Measurements from ENCODE around the gene LTBP1.
"Not testable (repeated sequence)": the region's sequence is repeated elsewhere in the genome, so short reads cannot be mapped to it uniquely, and the experiment has no call there.

The LTBP1 gene

GRCh38 chr2:33369191-33369590 is 422.4 kb downstream of the LTBP1 start:
- no peak for DNase-seq

GRCh38 chr2:33370636-33371265 is 424.0 kb downstream of the LTBP1 start:
- DNase-seq, result no peak

- no peak for DNase-seq
These were observed 424.7 kb downstream of the LTBP1 start for GRCh38 chr2:33371304-33372090.

GRCh38 chr2:33372940-33373553 is 426.3 kb downstream of the LTBP1 start:
- DNase-seq, result no peak

- no peak for DNase-seq
These were observed 427.2 kb downstream of the LTBP1 start for GRCh38 chr2:33373986-33374385.

- no peak for DNase-seq
These were observed 428.3 kb downstream of the LTBP1 start for GRCh38 chr2:33375054-33375453.

- no peak for DNase-seq
These were observed 430.3 kb downstream of the LTBP1 start for GRCh38 chr2:33377048-33377447.

GRCh38 chr2:33378556-33379210 is 431.9 kb downstream of the LTBP1 start:
- DNase-seq, result no peak

GRCh38 chr2:33380001-33380609 is 433.4 kb downstream of the LTBP1 start:
- no peak for DNase-seq

- no peak for DNase-seq
These were observed 434.0 kb downstream of the LTBP1 start for GRCh38 chr2:33380719-33381118.

GRCh38 chr2:33381301-33381858 is 434.6 kb downstream of the LTBP1 start:
- no peak for DNase-seq

GRCh38 chr2:33383855-33384598 is 437.3 kb downstream of the LTBP1 start:
- DNase-seq, result no peak

GRCh38 chr2:33384599-33384961 is 437.8 kb downstream of the LTBP1 start:
- no peak for DNase-seq

- no peak for DNase-seq
These were observed 442.2 kb downstream of the LTBP1 start for GRCh38 chr2:33388996-33389395.

GRCh38 chr2:33389695-33390094 is 442.9 kb downstream of the LTBP1 start:
- DNase-seq, result not testable (repeated sequence)

GRCh38 chr2:33391529-33392255 is 444.9 kb downstream of the LTBP1 start:
- no peak for DNase-seq

- no peak for DNase-seq
These were observed 445.6 kb downstream of the LTBP1 start for GRCh38 chr2:33392366-33392765.

- DNase-seq, result no peak
These were observed 448.3 kb downstream of the LTBP1 start for GRCh38 chr2:33395034-33395433.

- DNase-seq, result peak; percentile 40
These were observed 449.0 kb downstream of the LTBP1 start for GRCh38 chr2:33395655-33396249.

GRCh38 chr2:33404321-33404720 is 457.6 kb downstream of the LTBP1 start:
- no peak for DNase-seq

GRCh38 chr2:33406622-33407021 is 459.9 kb downstream of the LTBP1 start:
- DNase-seq, result no peak
